GM12891 (cell line): ENCODE data around the gene BNIP5.
A peak's percentile ranks its signal among the peaks of the same experiment; 100 is the strongest.

Experiments used
- DNase-seq: peaks from one replicate; pipeline ENCODE4 v3.0.0; 2011; ENCODE audit warnings: low spot score; ENCODE audit not compliant: insufficient read length
- FAIRE-seq: peaks from 2 replicates; lab custom pipeline; 2011; peaks lifted over from hg19 to GRCh38; lab: Jason Lieb, UNC
- PAX5 ChIP-seq: IDR thresholded peaks from 2 replicates; pipeline ENCODE4 v1.6.1; 2011; ENCODE audit warnings: low read length, moderate library complexity, mild to moderate bottlenecking; ENCODE audit not compliant: insufficient read depth, severe bottlenecking
- POLR2A ChIP-seq: IDR thresholded peaks from 2 replicates; pipeline ENCODE4 v1.6.1; 2011; ENCODE audit warnings: low read depth, low read length, control low read depth
- POLR2AphosphoS5 ChIP-seq: IDR thresholded peaks from 2 replicates; pipeline ENCODE4 v1.6.1; 2011; ENCODE audit warnings: low read depth, low read length, control low read depth
- POU2F2 ChIP-seq: IDR thresholded peaks from 2 replicates; pipeline ENCODE4 v1.6.1; 2011; ENCODE audit warnings: low read depth, mild to moderate bottlenecking, control low read depth, low read length, moderate library complexity
- SPI1 ChIP-seq: IDR thresholded peaks from 2 replicates; pipeline ENCODE4 v1.6.1; 2011; ENCODE audit warnings: low read depth, low read length, control low read depth
- TAF1 ChIP-seq: IDR thresholded peaks from 2 replicates; pipeline ENCODE4 v1.6.1; 2011; ENCODE audit warnings: low read depth, low read length, control low read depth

The BNIP5 gene

DNA sequence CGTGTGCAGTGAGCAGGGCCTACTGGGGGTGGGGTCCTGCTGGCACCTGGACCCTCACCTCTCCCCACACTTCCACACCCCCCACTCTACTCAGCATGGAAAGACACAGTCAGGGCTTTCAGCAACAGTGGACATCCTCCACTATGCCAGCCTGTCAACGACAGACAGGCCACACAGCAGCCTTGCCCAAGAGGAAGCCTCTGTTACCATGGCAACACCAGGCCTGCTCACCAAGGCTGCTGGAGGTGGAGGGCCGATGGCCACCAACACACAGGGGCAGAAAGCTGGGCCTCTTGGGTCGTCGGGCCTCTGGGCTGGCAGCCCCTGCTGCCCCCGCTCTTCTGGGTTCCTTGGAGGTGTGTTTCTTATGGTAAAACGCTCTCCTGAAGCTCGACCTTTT, 13.6 kb downstream of the BNIP5 start:
- no peak for TF ChIP-seq PAX5
- no peak for TF ChIP-seq POU2F2
- no peak for TF ChIP-seq TAF1
- TF ChIP-seq SPI1: no peak
- TF ChIP-seq POLR2A: no peak
- no peak for TF ChIP-seq POLR2AphosphoS5
- FAIRE-seq (no peak), DNase-seq (no peak)

GRCh38 chr6:36322591-36322990, 14.1 kb downstream of the BNIP5 start:
- no peak for FAIRE-seq
- no peak for TF ChIP-seq POU2F2
- no peak for TF ChIP-seq TAF1
- no peak for TF ChIP-seq POLR2AphosphoS5
- DNase-seq: no peak

GRCh38 chr6:36320475-36320874, 16.2 kb downstream of the BNIP5 start:
- DNase-seq (no peak), FAIRE-seq (no peak)
- TF ChIP-seq SPI1 (no peak), PAX5 (no peak), POLR2AphosphoS5 (no peak)

DNA sequence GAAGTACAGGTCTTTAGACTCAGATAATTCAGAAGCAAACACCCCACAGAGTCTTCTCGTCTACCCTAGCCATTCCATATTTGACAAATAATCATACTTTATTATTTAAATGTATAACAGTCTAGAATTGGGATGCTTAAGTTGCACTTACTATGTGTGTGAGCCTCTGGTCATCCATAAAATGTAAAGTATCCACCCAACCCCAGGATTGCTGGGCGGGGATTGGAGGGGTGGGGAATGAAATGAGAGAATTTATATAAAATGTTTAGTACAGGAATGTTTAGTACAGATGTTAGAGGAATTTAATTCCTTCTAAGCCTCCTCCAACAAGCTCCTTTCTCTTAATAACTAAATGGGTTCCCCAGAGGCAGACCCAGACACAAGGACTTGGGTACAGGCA, 16.9 kb downstream of the BNIP5 start:
- no peak for TF ChIP-seq SPI1
- no peak for TF ChIP-seq POU2F2
- TF ChIP-seq POLR2A: no peak
- TF ChIP-seq TAF1: no peak
- no peak for TF ChIP-seq PAX5
- no peak for TF ChIP-seq POLR2AphosphoS5
- FAIRE-seq: no peak
- DNase-seq: no peak

- TF ChIP-seq POLR2A (no peak), TAF1 (no peak), POLR2AphosphoS5 (no peak), SPI1 (no peak), POU2F2 (no peak), PAX5 (no peak)
- no peak for FAIRE-seq
- no peak for DNase-seq
These were observed 17.3 kb downstream of the BNIP5 start for GRCh38 chr6:36319436-36319762.

DNA sequence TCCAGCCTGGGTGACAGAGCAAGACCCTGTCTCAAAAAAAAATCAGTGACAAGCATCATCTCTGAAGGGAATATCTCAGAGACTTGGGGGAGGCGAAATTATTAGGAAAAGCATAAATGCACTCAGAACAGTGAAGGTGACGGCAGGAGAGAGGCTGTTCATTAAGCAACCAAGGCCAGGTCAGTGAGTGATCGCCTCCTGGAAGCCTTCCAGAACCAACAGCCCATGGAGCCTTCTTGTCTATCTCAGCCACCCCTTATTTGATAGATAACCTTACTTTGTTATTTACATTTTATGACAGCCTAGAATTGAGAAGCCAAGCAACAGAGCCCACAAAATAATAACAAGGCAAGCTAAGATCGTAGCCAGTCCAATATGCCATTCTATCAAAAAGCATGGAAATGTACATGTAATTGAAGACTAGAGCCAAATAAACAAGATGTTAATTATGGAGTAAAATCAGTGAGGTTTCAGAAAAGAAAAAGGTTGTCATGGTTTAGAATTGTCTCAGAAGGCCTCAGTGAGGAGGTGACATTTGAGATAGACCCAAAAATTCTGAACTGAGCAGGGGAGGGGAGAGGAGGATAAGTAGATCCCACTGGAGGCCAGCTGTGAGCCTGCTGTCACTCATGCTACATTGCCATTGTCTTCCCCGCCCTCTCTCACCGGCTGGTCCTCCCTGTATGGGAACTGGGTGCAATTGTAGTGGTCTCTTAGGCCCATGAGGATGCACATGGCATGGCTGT, 17.8 kb downstream of the BNIP5 start:
- FAIRE-seq (no peak), DNase-seq (no peak)
- TF ChIP-seq PAX5: no peak
- TF ChIP-seq POLR2AphosphoS5: no peak
- TF ChIP-seq TAF1: no peak

DNA sequence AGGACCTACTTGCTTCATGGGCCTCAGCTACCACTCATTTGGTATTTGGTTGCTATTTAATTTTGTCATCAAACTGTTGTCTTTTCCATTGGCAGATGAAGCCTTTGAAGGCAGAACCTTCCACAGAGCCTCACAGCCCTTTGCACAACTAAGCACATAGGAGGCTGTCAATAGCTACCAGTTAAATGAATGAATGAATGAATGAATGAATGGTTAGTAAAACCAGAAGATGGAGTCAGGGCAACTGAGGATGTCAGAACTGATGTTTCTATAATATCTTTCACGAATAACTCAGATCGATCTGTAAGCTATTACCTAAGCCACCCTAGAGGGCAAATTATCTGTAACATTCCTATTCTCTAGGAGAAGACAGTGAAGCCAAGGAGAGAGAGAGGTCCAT, 19.1 kb downstream of the BNIP5 start:
- FAIRE-seq (no peak), DNase-seq (no peak)
- TF ChIP-seq PAX5: no peak
- TF ChIP-seq POU2F2: no peak

GRCh38 chr6:36315921-36316320, 20.8 kb downstream of the BNIP5 start:
- TF ChIP-seq POLR2AphosphoS5 (no peak), PAX5 (no peak), TAF1 (no peak), SPI1 (no peak), POLR2A (no peak), POU2F2 (no peak)
- FAIRE-seq: peak; percentile 83
- no peak for DNase-seq

- DNase-seq (no peak), FAIRE-seq (no peak)
- TF ChIP-seq SPI1 (no peak), POU2F2 (no peak), PAX5 (no peak), POLR2A (no peak)
These were observed 22.3 kb downstream of the BNIP5 start for GRCh38 chr6:36314221-36315014.

DNA sequence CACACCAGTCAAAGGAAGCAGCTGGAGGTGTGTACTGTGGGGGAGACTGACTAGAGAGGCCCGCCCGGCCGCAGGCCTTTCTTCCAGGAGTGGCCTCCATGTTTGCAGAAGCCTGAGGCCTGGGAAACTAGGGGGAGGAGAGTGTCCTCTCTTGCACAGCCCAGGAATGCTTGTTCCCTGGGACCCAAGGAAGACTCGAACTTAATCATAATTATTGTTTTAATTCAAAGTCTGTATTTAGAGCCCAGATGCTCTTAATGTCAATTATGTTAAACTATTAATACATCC, 23.1 kb downstream of the BNIP5 start:
- no peak for FAIRE-seq

More for the DNA sequence above, 23.1 kb downstream of the BNIP5 start:
- TF ChIP-seq POLR2A: no peak
- no peak for TF ChIP-seq TAF1
- TF ChIP-seq POU2F2: no peak
- TF ChIP-seq SPI1: no peak
- TF ChIP-seq PAX5: no peak
- TF ChIP-seq POLR2AphosphoS5: no peak
- no peak for DNase-seq
